Gastroesophageal sphincter (tissue), 4 donors: ENCODE results near the gene TMEM255A. TPM values are rescaled to one million over a fixed set of nuclear protein-coding genes. Genes with fewer than 3 reads are reported as not detected.
A peak's percentile ranks its signal among the peaks of the same experiment; 100 is the strongest.

Experiments used
- ATAC-seq: fragments of 150-250 bp; one replicate; pipeline ENCODE4 v1.9.1; 2016; ENCODE audit warnings: mild to moderate bottlenecking, moderate library complexity
- H3K27ac ChIP-seq, 4 donors: fragments of 200-600 bp; sonication (generic) in 3 of 4; 1 replicate in 3 of 4; 2 replicates in 1 of 4; pipeline ENCODE4 v1.5.1; 2016 to 2019
- H3K27me3 ChIP-seq: fragments of 200-600 bp; sonication (generic); one replicate; pipeline ENCODE4 v1.5.1; 2019
- H3K36me3 ChIP-seq, 2 donors: fragments of 200-600 bp; sonication (generic); one replicate each; pipeline ENCODE4 v1.5.1; 2019; ENCODE audit warnings: control low read depth in 1 of 2
- H3K4me1 ChIP-seq, 3 donors: fragments of 200-600 bp; sonication (generic); 1 replicate in 2 of 3; 2 replicates in 1 of 3; pipeline ENCODE4 v1.5.1; 2016 to 2019; ENCODE audit warnings: control low read depth in 2 of 3
- H3K4me3 ChIP-seq, 2 donors: fragments of 200-600 bp; sonication (generic); one replicate each; pipeline ENCODE4 v1.5.1; 2019; ENCODE audit warnings: mild to moderate bottlenecking in 1 of 2, moderate library complexity in 1 of 2
- H3K9me3 ChIP-seq, 3 donors: fragments of 200-600 bp; sonication (generic); one replicate each; pipeline ENCODE4 v1.5.1; 2017 to 2019; ENCODE audit warnings: control low read depth in 2 of 3
- EP300 ChIP-seq: sonication (generic); formaldehyde crosslinking; IDR thresholded peaks from one replicate; pipeline ENCODE4 v1.6.1; 2017; ENCODE audit warnings: antibody characterized with exemption, mild to moderate bottlenecking
- POLR2A ChIP-seq, 2 donors: fragments of 450-650 bp; IDR thresholded peaks; one replicate each; pipeline ENCODE4 v1.6.1; 2017; ENCODE audit warnings: antibody characterized with exemption in 2 of 2, mild to moderate bottlenecking in 2 of 2, moderate library complexity in 1 of 2
- POLR2AphosphoS5 ChIP-seq: sonication (generic); formaldehyde crosslinking; IDR thresholded peaks from one replicate; pipeline ENCODE4 v1.6.1; 2017; ENCODE audit warnings: antibody characterized with exemption
- WGBS, 2 donors: methylation state at CpG; one replicate each; pipeline ENCODE4 v1.1.5; 2018; ENCODE audit warnings: low coverage in 1 of 2; 5-methylcytosine and 5-hydroxymethylcytosine counted together
- total RNA-seq, 4 donors: library from RNA; depleted of rRNA; stranded (reverse); fragments of >200 nt; gene quantifications; one replicate each; pipeline ENCODE4 v1.1.0, GENCODE V29; 2016
- TF ChIP-seq, protein P1 (sequence below), 4 experiments: fragments of 200-600 bp in 2 of 4; fragments of 450-650 bp in 2 of 4; sonication (generic) in 1 of 4; IDR thresholded peaks; one replicate each; pipeline ENCODE4 v1.5.1; 2017 to 2019; ENCODE audit warnings: antibody characterized with exemption in 4 of 4, mild to moderate bottlenecking in 2 of 4, moderate library complexity in 2 of 4

TMEM255A gene
- total RNA-seq: 1 to 10 TPM in 3 of 4 donors, under 1 TPM in 1; 0.16 to 8.9 (median 4.1) TPM

- peak; percentile 42 for ATAC-seq
- Histone ChIP-seq H3K4me1 (peaks cover 0 to 31% (median 4%) of the 10 kb centered on the region in 3 donors), H3K36me3 (no peaks in the 10 kb centered on the region), H3K4me3 (peak within 1 kb of the TSS; percentile 11 to 47), H3K27ac (peak within 1 kb of the TSS in 1 of 4 donors; percentile 16), H3K27me3 (peaks cover 51% of the 10 kb centered on the region), H3K9me3 (no peaks in the 10 kb centered on the region)
- 0 to 26% methylated on average over 2 to 15 of the region's 49 CpGs for WGBS, 2 donors
- no peak for TF ChIP-seq POLR2A (IDR thresholded peaks at IDR 0.05)
- no peak for TF ChIP-seq EP300
- TF ChIP-seq, protein P1, sequence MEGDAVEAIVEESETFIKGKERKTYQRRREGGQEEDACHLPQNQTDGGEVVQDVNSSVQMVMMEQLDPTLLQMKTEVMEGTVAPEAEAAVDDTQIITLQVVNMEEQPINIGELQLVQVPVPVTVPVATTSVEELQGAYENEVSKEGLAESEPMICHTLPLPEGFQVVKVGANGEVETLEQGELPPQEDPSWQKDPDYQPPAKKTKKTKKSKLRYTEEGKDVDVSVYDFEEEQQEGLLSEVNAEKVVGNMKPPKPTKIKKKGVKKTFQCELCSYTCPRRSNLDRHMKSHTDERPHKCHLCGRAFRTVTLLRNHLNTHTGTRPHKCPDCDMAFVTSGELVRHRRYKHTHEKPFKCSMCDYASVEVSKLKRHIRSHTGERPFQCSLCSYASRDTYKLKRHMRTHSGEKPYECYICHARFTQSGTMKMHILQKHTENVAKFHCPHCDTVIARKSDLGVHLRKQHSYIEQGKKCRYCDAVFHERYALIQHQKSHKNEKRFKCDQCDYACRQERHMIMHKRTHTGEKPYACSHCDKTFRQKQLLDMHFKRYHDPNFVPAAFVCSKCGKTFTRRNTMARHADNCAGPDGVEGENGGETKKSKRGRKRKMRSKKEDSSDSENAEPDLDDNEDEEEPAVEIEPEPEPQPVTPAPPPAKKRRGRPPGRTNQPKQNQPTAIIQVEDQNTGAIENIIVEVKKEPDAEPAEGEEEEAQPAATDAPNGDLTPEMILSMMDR (IDR thresholded peaks at IDR 0.05): no peak
- TF ChIP-seq POLR2AphosphoS5: no peak
Observed at GRCh38 chrX:120310861-120311726, at the start of gene TMEM255A. TMEM255A (minus strand) TSS chrX:120311461; CDS start chrX:120311309, 152 bp downstream.

DNA sequence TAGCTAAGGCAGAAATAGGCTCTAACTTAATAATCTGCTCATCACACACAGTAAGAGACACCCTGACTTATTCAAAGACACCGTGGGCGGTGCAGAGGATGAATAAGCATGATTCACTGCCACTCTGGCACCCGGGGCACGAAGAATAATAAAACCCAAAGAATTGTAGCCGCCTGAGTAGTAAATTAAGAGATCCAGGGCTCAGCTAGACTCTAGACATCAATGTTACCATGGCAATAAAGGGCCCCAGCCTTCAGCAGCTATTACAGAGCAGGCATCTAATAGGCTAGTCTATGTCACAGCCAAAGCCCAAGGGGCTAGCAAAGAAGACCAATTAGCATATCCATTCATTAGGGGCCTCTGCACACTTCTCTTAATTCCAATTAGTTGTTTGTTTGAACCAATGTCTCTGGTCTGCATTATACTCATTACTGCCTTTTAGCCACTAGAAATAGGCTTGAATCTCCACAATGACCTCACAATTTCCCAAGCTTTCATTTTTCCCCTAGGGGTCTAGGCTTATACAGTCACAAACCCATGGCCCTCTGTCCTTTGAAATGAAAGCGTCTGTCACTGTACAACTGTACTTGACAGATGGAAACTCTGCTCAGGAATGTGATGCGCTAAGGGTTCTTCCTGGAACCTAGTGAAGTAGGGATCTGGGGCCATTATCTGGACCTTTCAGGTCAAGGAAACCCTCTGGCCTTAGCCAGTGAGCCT is 47.6 kb upstream of the TMEM255A start:
- no peaks in the 10 kb centered on the region for H3K36me3 ChIP-seq
- no peaks in the 10 kb centered on the region for H3K27me3 ChIP-seq
- 67 to 86% methylated on average over 1 to 5 of the region's 7 CpGs for WGBS, 2 donors
- H3K4me1 ChIP-seq: no peaks in the 10 kb centered on the region
- TF ChIP-seq EP300 (no peak), POLR2AphosphoS5 (no peak), POLR2A (IDR thresholded peaks at IDR 0.05) (no peak)
- TF ChIP-seq, protein P1 (IDR thresholded peaks at IDR 0.05): no peak
- no peaks in the 10 kb centered on the region for H3K9me3 ChIP-seq
- no peak for ATAC-seq
- H3K27ac ChIP-seq: no peak overlapping the region
- H3K4me3 ChIP-seq: no peak overlapping the region

DNA sequence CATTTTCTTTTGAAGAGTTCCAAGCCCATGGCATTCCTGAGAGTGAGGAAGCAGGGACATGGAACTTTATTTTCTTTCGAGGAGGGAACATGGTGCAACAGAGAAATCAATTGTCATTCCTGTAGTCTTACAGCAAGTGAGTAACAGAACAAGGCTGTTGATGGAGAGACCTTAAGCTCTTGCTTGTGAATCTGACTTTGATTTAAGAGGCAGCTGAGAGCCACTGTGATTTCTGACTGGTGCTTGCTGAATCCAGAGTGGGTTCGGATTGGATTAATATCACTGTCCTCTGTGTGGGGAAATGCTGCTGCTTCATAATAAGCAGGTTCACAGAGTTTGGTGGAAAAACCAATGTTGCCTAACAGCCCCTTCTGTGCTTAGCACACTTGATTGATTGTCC is 45.9 kb upstream of the TMEM255A start:
- Histone ChIP-seq H3K9me3 (no peaks in the 10 kb centered on the region), H3K27me3 (no peaks in the 10 kb centered on the region), H3K36me3 (no peaks in the 10 kb centered on the region), H3K4me1 (no peaks in the 10 kb centered on the region), H3K4me3 (no peak overlapping the region), H3K27ac (no peak overlapping the region)
- TF ChIP-seq POLR2A (IDR thresholded peaks at IDR 0.05): no peak
- TF ChIP-seq, protein P1 (IDR thresholded peaks at IDR 0.05): no peak
- no peak for TF ChIP-seq POLR2AphosphoS5
- TF ChIP-seq EP300: no peak
- WGBS, 2 donors: 40 to 60% methylated on average over 1 of the region's 2 CpGs
- ATAC-seq: no peak

- Histone ChIP-seq H3K4me1 (no peaks in the 10 kb centered on the region), H3K4me3 (no peak overlapping the region), H3K27me3 (no peaks in the 10 kb centered on the region), H3K9me3 (no peaks in the 10 kb centered on the region), H3K36me3 (no peaks in the 10 kb centered on the region), H3K27ac (no peak overlapping the region)
- TF ChIP-seq POLR2AphosphoS5: no peak
- TF ChIP-seq, protein P1 (IDR thresholded peaks at IDR 0.05): no peak
- no peak for TF ChIP-seq EP300
- no peak for TF ChIP-seq POLR2A (IDR thresholded peaks at IDR 0.05)
- no peak for ATAC-seq
- WGBS, 2 donors: 63% methylated on average over 3 of the region's 3 CpGs
Observed at GRCh38 chrX:120356084-120356483, 44.8 kb upstream of the TMEM255A start.
